GM23248 (cell line): Measurements from ENCODE around the gene CNTRL. TPM values are rescaled to one million over a fixed set of nuclear protein-coding genes. Genes with fewer than 3 reads are reported as not detected.
A peak's percentile ranks its signal among the peaks of the same experiment; 100 is the strongest.

Experiments
- DNase-seq: peaks from one replicate; pipeline ENCODE4 v3.0.0-alpha.2; 2015
- H2AFZ ChIP-seq: fragments of 200-600 bp; sonication (generic); 2 replicates; pipeline ENCODE4 v1.6.1; 2016; ENCODE audit warnings: antibody characterized with exemption
- H3F3A ChIP-seq: fragments of 200-600 bp; sonication (generic); 2 replicates; pipeline ENCODE4 v1.6.1; 2016; ENCODE audit warnings: mild to moderate bottlenecking, antibody characterized with exemption, mixed run types; ENCODE audit not compliant: insufficient read depth
- H3K27ac ChIP-seq: fragments of 200-600 bp; sonication (generic); 2 replicates; pipeline ENCODE4 v1.5.1; 2016; ENCODE audit warnings: mild to moderate bottlenecking
- H3K27me3 ChIP-seq: fragments of 200-600 bp; sonication (generic); replicated peaks from 2 replicates; pipeline ENCODE4 v1.6.1; 2016; ENCODE audit warnings: mild to moderate bottlenecking; ENCODE audit not compliant: insufficient read depth
- H3K36me3 ChIP-seq: fragments of 200-600 bp; sonication (generic); 2 replicates; pipeline ENCODE4 v1.6.1; 2016; ENCODE audit warnings: low read depth, mild to moderate bottlenecking
- H3K4me1 ChIP-seq: fragments of 200-600 bp; sonication (generic); 2 replicates; pipeline ENCODE4 v1.6.1; 2016; ENCODE audit warnings: mild to moderate bottlenecking; ENCODE audit not compliant: insufficient read depth
- H3K4me2 ChIP-seq: fragments of 200-600 bp; sonication (generic); one replicate; pipeline ENCODE4 v1.6.1; 2016; ENCODE audit warnings: mild to moderate bottlenecking; ENCODE audit not compliant: unreplicated experiment
- H3K4me3 ChIP-seq: fragments of 200-600 bp; sonication (generic); 2 replicates; pipeline ENCODE4 v1.5.1; 2016; ENCODE audit warnings: mild to moderate bottlenecking
- H3K79me2 ChIP-seq: fragments of 200-600 bp; sonication (generic); 2 replicates; pipeline ENCODE4 v1.6.1; 2016; ENCODE audit warnings: mild to moderate bottlenecking; ENCODE audit not compliant: insufficient read depth
- H3K9ac ChIP-seq: fragments of 200-600 bp; sonication (generic); 2 replicates; pipeline ENCODE4 v1.6.1; 2016; ENCODE audit warnings: mild to moderate bottlenecking
- H3K9me2 ChIP-seq: fragments of 200-600 bp; sonication (generic); 2 replicates; pipeline ENCODE4 v1.6.1; 2016; ENCODE audit warnings: mixed run types, mild to moderate bottlenecking, moderate library complexity; ENCODE audit not compliant: insufficient read depth
- H3K9me3 ChIP-seq: fragments of 200-600 bp; sonication (generic); one replicate; pipeline ENCODE4 v1.6.1; 2017; ENCODE audit warnings: low read depth
- H4K20me1 ChIP-seq: fragments of 200-600 bp; sonication (generic); 2 replicates; pipeline ENCODE4 v1.6.0; 2016; ENCODE audit not compliant: insufficient read depth
- EZH2 ChIP-seq: fragments of 200-600 bp; sonication (generic); IDR thresholded peaks from 2 replicates; pipeline ENCODE4 v1.6.1; 2018; ENCODE audit warnings: antibody characterized with exemption, mild to moderate bottlenecking; ENCODE audit not compliant: insufficient read depth, poor library complexity, severe bottlenecking
- EZH2phosphoT487 ChIP-seq: fragments of 200-600 bp; sonication (generic); IDR thresholded peaks from 2 replicates; pipeline ENCODE4 v1.6.1; 2018; ENCODE audit warnings: antibody characterized with exemption, moderate library complexity, mild to moderate bottlenecking, low read depth; ENCODE audit not compliant: insufficient read depth
- WGBS, 2 experiments: methylation state at CpG; one replicate each; pipeline ENCODE4 v1.1.6; 2015 to 2017; ENCODE audit warnings: low lambda C conversion rate in 2 of 2, low coverage in 1 of 2; ENCODE audit errors: missing lambda C conversion rate in 2 of 2; 5-methylcytosine and 5-hydroxymethylcytosine counted together
- in situ Hi-C: fragments of 300-500 bp; cut with MboI; formaldehyde crosslinking; loops from 2 replicates; pipeline ENCODE4 v1.15.0; 2020
- polyA plus RNA-seq: library from polyadenylated mRNA; unstranded; fragments of >200 nt; fragmentation: Nextera tagmentation; extraction: Ambion mirVana; gene quantifications from 2 replicates; pipeline ENCODE4 v1.2.1, GENCODE V29; 2016
- total RNA-seq: library from RNA; depleted of rRNA; stranded (reverse); fragments of >200 nt; shearing (Covaris generic); gene quantifications from 2 replicates; pipeline ENCODE4 v1.2.3, GENCODE V29; 2014

Gene CNTRL
- total and polyA plus RNA-seq, 2 experiments from 2014 or later, result 4.4 to 6.3 TPM

DNA sequence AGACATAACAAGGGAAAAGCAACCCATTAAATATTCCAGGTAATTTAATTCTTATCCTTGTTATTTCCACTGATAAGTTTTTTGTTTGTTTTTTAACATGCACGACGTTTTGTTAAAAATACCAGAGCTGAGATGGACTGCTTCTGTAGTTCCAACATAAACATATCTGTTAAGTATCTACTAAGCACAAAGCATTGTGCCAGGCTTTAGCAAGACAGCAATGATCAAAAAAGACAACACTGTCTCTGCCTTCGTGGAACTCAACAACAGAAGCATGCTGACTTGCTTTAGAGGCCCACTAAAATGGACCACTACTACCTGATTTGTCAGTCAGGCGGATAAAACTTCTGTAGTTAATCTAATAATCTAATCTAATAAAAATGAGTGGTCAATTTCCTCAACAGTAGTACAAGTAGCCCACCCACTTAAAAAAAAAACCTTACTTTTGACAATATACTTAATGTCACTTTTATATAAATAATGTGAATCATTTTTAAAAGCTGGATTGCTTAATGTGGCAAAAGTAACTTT is 123.8 kb downstream of the CNTRL start:
- H3K79me2 ChIP-seq, result peaks cover 88% of the 10 kb centered on the region
- 0 out of 2 replicates have a peak, but pooled peaks cover 4% of the 10 kb centered on the region for H3F3A ChIP-seq
- H3K27me3 ChIP-seq, result no peaks in the 10 kb centered on the region
- H3K4me2 ChIP-seq, result peak overlapping the region; percentile 100
- no peaks in the 10 kb centered on the region for H3K9me3 ChIP-seq
- H2AFZ ChIP-seq, result no peak overlapping the region
- H3K27ac ChIP-seq, result no peak overlapping the region
- H3K4me3 ChIP-seq, result peak overlapping the region; percentile 97
- TF ChIP-seq EZH2, result no peak
- TF ChIP-seq EZH2phosphoT487, result no peak
- H4K20me1 ChIP-seq, result peaks cover 60% of the 10 kb centered on the region
- WGBS, 2 experiments, result 51 to 56% methylated on average over 4 of the region's 4 CpGs
- in situ Hi-C loops, result no loop called here
- H3K9me2 ChIP-seq, result no peaks in the 10 kb centered on the region
- H3K9ac ChIP-seq, result peak overlapping the region; percentile 92
- H3K36me3 ChIP-seq, result no peaks in the 10 kb centered on the region
- DNase-seq, result peak; percentile 26
- H3K4me1 ChIP-seq, result peaks cover 63% of the 10 kb centered on the region

DNA sequence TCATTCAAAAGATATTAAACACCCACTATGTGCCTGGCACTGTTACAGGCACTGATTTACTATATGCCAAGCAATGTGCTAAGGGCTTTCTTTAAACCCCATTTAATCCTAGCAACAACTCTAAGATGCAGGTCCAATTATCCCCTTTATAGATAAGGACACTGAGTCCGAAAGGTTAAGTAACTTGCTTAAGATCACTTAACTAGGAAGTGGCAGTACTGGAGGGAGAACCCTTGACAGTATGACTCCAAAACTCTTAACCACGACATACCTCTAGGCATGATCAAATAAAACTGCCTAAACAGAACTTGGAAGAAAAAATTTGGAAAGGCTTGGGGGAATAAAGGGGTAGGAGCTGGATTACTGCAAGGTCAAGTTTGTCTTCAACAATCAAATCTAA is 125.2 kb downstream of the CNTRL start:
- peak; percentile 40 for DNase-seq
- in situ Hi-C loops, result loop anchor here (25.0 kb wide), 1 partner anchor 112 kb away; no protein-coding TSS in a partner anchor
- Histone ChIP-seq H3K4me2 (peak overlapping the region; percentile 100), H3K27me3 (no peaks in the 10 kb centered on the region), H4K20me1 (peaks cover 47% of the 10 kb centered on the region), H3F3A (0 out of 2 replicates have a peak, but pooled peaks cover 4% of the 10 kb centered on the region), H2AFZ (no peak overlapping the region), H3K4me3 (peak overlapping the region; percentile 97), H3K9me3 (no peaks in the 10 kb centered on the region), H3K36me3 (no peaks in the 10 kb centered on the region), H3K27ac (0 out of 2 replicates have a peak overlapping the region, but pooled peaks have one; percentile 82), H3K4me1 (peaks cover 55% of the 10 kb centered on the region), H3K79me2 (peaks cover 74% of the 10 kb centered on the region), H3K9me2 (no peaks in the 10 kb centered on the region), H3K9ac (peak overlapping the region; percentile 92)
- 24 to 25% methylated on average over 2 of the region's 2 CpGs for WGBS, 2 experiments
- TF ChIP-seq EZH2 (no peak), EZH2phosphoT487 (no peak)

GRCh38 chr9:121200356-121200755 is 125.6 kb downstream of the CNTRL start:
- peak overlapping the region; percentile 97 for H3K4me3 ChIP-seq
- H3K79me2 ChIP-seq, result peaks cover 70% of the 10 kb centered on the region
- H3K4me2 ChIP-seq, result peak overlapping the region; percentile 100
- H3K9ac ChIP-seq, result peak overlapping the region; percentile 92
- 3 to 4% methylated on average over 4 of the region's 4 CpGs for WGBS, 2 experiments
- in situ Hi-C loops, result loop anchor here (25.0 kb wide), 1 partner anchor 112 kb away; no protein-coding TSS in a partner anchor
- H3K4me1 ChIP-seq, result peaks cover 50% of the 10 kb centered on the region
- no peak overlapping the region for H2AFZ ChIP-seq
- H3K9me3 ChIP-seq, result no peaks in the 10 kb centered on the region
- no peaks in the 10 kb centered on the region for H3K27me3 ChIP-seq
- DNase-seq, result peak; percentile 26
- peaks cover 45% of the 10 kb centered on the region for H4K20me1 ChIP-seq
- TF ChIP-seq EZH2phosphoT487 (no peak), EZH2 (no peak)
- H3K27ac ChIP-seq, result peak overlapping the region; percentile 82
- H3F3A ChIP-seq, result 0 out of 2 replicates have a peak, but pooled peaks cover 4% of the 10 kb centered on the region
- no peaks in the 10 kb centered on the region for H3K9me2 ChIP-seq
- H3K36me3 ChIP-seq, result no peaks in the 10 kb centered on the region

GRCh38 chr9:121201045-121201737 is 126.4 kb downstream of the CNTRL start:
- WGBS, 2 experiments, result 0 to 1% methylated on average over 27 to 56 of the region's 81 CpGs
- no peaks in the 10 kb centered on the region for H3K9me3 ChIP-seq
- peak overlapping the region; percentile 92 for H3K9ac ChIP-seq
- H3K27me3 ChIP-seq, result no peaks in the 10 kb centered on the region
- peak overlapping the region; percentile 97 for H3K4me3 ChIP-seq
- peaks cover 42% of the 10 kb centered on the region for H3K4me1 ChIP-seq
- H3K4me2 ChIP-seq, result peak overlapping the region; percentile 100
- H2AFZ ChIP-seq, result peak overlapping the region; percentile 83
- in situ Hi-C loops, result loop anchor here (25.0 kb wide), 1 partner anchor 111 kb away; no protein-coding TSS in a partner anchor
- H4K20me1 ChIP-seq, result peaks cover 37% of the 10 kb centered on the region
- no peaks in the 10 kb centered on the region for H3K36me3 ChIP-seq
- peaks cover 62% of the 10 kb centered on the region for H3K79me2 ChIP-seq
- H3F3A ChIP-seq, result 0 out of 2 replicates have a peak, but pooled peaks cover 4% of the 10 kb centered on the region
- DNase-seq, result peak; percentile 71
- TF ChIP-seq EZH2 (no peak), EZH2phosphoT487 (no peak)
- H3K9me2 ChIP-seq, result no peaks in the 10 kb centered on the region
- peak overlapping the region; percentile 82 for H3K27ac ChIP-seq
